ENCODE results near the gene PLXNA4. TPM values are rescaled to one million over a fixed set of nuclear protein-coding genes. Genes with fewer than 3 reads are reported as not detected.

Gene PLXNA4
- total RNA-seq, 1 experiment from 2014 or later: 0.81 TPM

- no peak for TF ChIP-seq ZNF532 (CRISPR knock-in tag; IDR thresholded peaks at IDR 0.05; ENCODE audit: borderline replicate concordance)
- no peak for TF ChIP-seq CDX4 (CRISPR knock-in tag; IDR thresholded peaks at IDR 0.05; ENCODE audit: borderline replicate concordance)
- no peak for TF ChIP-seq ZNF425 (CRISPR knock-in tag; conservative IDR thresholded peaks at IDR 0.05)
- no peak for TF ChIP-seq HMGA2 (CRISPR knock-in tag; IDR thresholded peaks at IDR 0.05)
- TF ChIP-seq NR1H2 (CRISPR knock-in tag; IDR thresholded peaks at IDR 0.05): no peak
- TF ChIP-seq MYBL2 (CRISPR knock-in tag; IDR thresholded peaks at IDR 0.05): no peak
- TF ChIP-seq ZNF281 (CRISPR knock-in tag; IDR thresholded peaks at IDR 0.05): no peak
- TF ChIP-seq HMGXB4 (CRISPR knock-in tag; IDR thresholded peaks at IDR 0.05): no peak
Measured at GRCh38 chr7:132328047-132328620, 248.1 kb downstream of the PLXNA4 start (continued).

GRCh38 chr7:132326878-132327589, 249.2 kb downstream of the PLXNA4 start:
- Mint-ChIP-seq H3K9me3 (no peaks in the 10 kb centered on the region), H3K27me3 (ENCODE audit: low read depth) (no peaks in the 10 kb centered on the region; the same call in 1 of the 2 replicates), H3K36me3 (no peaks in the 10 kb centered on the region), H3K27ac (no peak overlapping the region), H3K4me1 (peaks cover 4% of the 10 kb centered on the region; the same call in 1 of the 2 replicates), H3K4me3 (no peak overlapping the region)
- ChIA-PET POLR2A (interaction anchor here (0.7 kb wide), 1 partner anchor 216 kb away, joined by 3 read pairs; no protein-coding TSS in a partner anchor), CTCF (interaction anchor here (0.5 to 1.9 kb wide), 2 partner anchors 8 to 9 kb away, joined by 3 to 7 read pairs; no protein-coding TSS in a partner anchor)
- DNase-seq (ENCODE audit: low spot score) (no peak), ATAC-seq (no peak)
- TF ChIP-seq GABPB1 (CRISPR knock-in tag; IDR thresholded peaks at IDR 0.05): no peak
- no peak for TF ChIP-seq HMGA2 (CRISPR knock-in tag; IDR thresholded peaks at IDR 0.05)
- no peak for TF ChIP-seq MAX (CRISPR knock-in tag; IDR thresholded peaks at IDR 0.05)
- TF ChIP-seq MYBL2 (CRISPR knock-in tag; IDR thresholded peaks at IDR 0.05): no peak
- no peak for TF ChIP-seq ZNF396 (CRISPR knock-in tag; IDR thresholded peaks at IDR 0.05; ENCODE audit: borderline replicate concordance)
- TF ChIP-seq TEAD4 (CRISPR knock-in tag; IDR thresholded peaks at IDR 0.05): no peak
- no peak for TF ChIP-seq ZNF512 (CRISPR knock-in tag; IDR thresholded peaks at IDR 0.05; ENCODE audit: borderline replicate concordance)
- no peak for TF ChIP-seq ZNF263 (CRISPR knock-in tag; IDR thresholded peaks at IDR 0.05; ENCODE audit: low read depth)
- no peak for TF ChIP-seq PREB (CRISPR knock-in tag; IDR thresholded peaks at IDR 0.05; ENCODE audit: borderline replicate concordance)
- no peak for TF ChIP-seq USF1 (CRISPR knock-in tag; IDR thresholded peaks at IDR 0.05)
- no peak for TF ChIP-seq ZNF423 (CRISPR knock-in tag; IDR thresholded peaks at IDR 0.05)

Measured in WTC11 (cell line).